Measurements from ENCODE around the gene PRPF6. TPM values are rescaled to one million over a fixed set of nuclear protein-coding genes. Genes with fewer than 3 reads are reported as not detected.

The PRPF6 gene
- total RNA-seq, 1 experiment from 2014 or later: 181 TPM

- no peaks in the 10 kb centered on the region for H3K9me3 Mint-ChIP-seq (ENCODE audit: unreplicated experiment)
- peak in 1 of 2 experiments; percentile 48 for DNase-seq
- intact Hi-C loops (cut with micrococcal nuclease; ENCODE audit: unreplicated experiment): no loop called here
- TF ChIP-seq, protein P1, sequence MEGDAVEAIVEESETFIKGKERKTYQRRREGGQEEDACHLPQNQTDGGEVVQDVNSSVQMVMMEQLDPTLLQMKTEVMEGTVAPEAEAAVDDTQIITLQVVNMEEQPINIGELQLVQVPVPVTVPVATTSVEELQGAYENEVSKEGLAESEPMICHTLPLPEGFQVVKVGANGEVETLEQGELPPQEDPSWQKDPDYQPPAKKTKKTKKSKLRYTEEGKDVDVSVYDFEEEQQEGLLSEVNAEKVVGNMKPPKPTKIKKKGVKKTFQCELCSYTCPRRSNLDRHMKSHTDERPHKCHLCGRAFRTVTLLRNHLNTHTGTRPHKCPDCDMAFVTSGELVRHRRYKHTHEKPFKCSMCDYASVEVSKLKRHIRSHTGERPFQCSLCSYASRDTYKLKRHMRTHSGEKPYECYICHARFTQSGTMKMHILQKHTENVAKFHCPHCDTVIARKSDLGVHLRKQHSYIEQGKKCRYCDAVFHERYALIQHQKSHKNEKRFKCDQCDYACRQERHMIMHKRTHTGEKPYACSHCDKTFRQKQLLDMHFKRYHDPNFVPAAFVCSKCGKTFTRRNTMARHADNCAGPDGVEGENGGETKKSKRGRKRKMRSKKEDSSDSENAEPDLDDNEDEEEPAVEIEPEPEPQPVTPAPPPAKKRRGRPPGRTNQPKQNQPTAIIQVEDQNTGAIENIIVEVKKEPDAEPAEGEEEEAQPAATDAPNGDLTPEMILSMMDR (IDR thresholded peaks at IDR 0.05; ENCODE audit: insufficient read depth in 1 of 2, low read depth in 1 of 2, low read length in 1 of 2, severe bottlenecking in 1 of 2, unreplicated experiment in 1 of 2): no peak
- CTCF ChIA-PET: no interaction called here
- H3K36me3 Mint-ChIP-seq (ENCODE audit: insufficient read depth, unreplicated experiment): peaks cover 94% of the 10 kb centered on the region
- H3K27me3 Mint-ChIP-seq (ENCODE audit: insufficient read depth, unreplicated experiment): no peaks in the 10 kb centered on the region
- H3K4me1 ChIP-seq: no peaks in the 10 kb centered on the region
- H3K27me3 ChIP-seq (replicated peaks; ENCODE audit: control insufficient read depth, insufficient read depth, low read length): no peaks in the 10 kb centered on the region
- H3K4me1 Mint-ChIP-seq (ENCODE audit: low read depth, unreplicated experiment): peaks cover 7% of the 10 kb centered on the region
- no TSS peak for BruUV-seq (replicated peaks)
- POLR2A ChIA-PET: no interaction called here
- no peak overlapping the region for H3K4me3 Mint-ChIP-seq (ENCODE audit: unreplicated experiment)
- peaks cover 27% of the 10 kb centered on the region for H3K36me3 ChIP-seq (ENCODE audit: control insufficient read depth, insufficient read depth, low read length)
- H3K4me3 ChIP-seq (ENCODE audit: low read depth, low read length): no peak overlapping the region
- H3K27ac Mint-ChIP-seq (ENCODE audit: unreplicated experiment): peak overlapping the region; percentile 79
- 0 out of 2 replicates have a peak, but pooled peaks cover 4% of the 10 kb centered on the region for H3K9me3 ChIP-seq
Measured at GRCh38 chr20:63940472-63941266, 40.3 kb upstream of the PRPF6 start.

DNA sequence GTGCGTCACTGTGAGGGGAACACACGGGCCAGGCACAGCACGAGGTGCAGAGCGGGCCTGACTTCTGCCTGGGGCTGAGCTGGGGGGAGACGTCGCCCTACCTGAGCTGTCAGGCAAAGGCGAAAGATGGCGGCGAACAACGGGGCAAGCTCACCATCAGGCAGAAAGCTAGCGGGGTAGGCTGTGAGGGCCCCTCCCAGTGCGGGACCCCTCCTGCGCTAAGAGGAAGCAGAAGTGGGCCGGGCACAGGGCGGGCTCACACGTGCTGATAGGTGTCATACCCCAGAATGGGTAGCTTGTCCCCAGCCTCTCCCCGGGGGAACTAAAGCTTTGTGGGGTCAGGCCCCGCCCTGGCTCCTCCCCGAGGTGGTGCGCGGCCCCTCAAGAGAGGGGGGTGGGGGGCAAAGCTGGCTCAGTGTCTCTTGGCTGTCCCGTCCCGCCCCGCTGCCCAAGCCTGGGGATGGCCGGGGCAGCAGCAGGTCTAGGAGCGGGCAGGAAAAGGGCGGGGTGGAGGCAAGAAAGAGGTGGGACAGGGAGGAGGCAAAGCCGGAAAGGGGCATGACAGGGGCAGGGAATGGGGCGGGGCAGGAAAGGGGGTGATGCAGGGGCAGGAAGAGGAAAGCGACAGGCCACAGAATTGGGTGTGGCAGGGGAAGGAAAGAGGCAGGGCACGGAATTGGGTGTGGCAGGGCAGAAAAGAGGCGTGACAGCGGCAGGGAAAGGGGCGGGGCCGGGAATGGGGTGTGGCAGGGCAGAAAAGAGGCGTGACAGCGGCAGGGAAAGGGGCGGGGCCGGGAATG, 39.5 kb upstream of the PRPF6 start:
- no peak overlapping the region for H3K4me3 Mint-ChIP-seq (ENCODE audit: unreplicated experiment)
- Histone ChIP-seq H3K36me3 (ENCODE audit: control insufficient read depth, insufficient read depth, low read length) (peaks cover 27% of the 10 kb centered on the region), H3K4me3 (ENCODE audit: low read depth, low read length) (no peak overlapping the region), H3K4me1 (no peaks in the 10 kb centered on the region), H3K27me3 (replicated peaks; ENCODE audit: control insufficient read depth, insufficient read depth, low read length) (no peaks in the 10 kb centered on the region), H3K9me3 (0 out of 2 replicates have a peak, but pooled peaks cover 4% of the 10 kb centered on the region)
- no peaks in the 10 kb centered on the region for H3K27me3 Mint-ChIP-seq (ENCODE audit: insufficient read depth, unreplicated experiment)
- H3K27ac Mint-ChIP-seq (ENCODE audit: unreplicated experiment): peak overlapping the region; percentile 79
- ChIA-PET POLR2A (no interaction called here), CTCF (no interaction called here)
- H3K4me1 Mint-ChIP-seq (ENCODE audit: low read depth, unreplicated experiment): peaks cover 7% of the 10 kb centered on the region
- no peaks in the 10 kb centered on the region for H3K9me3 Mint-ChIP-seq (ENCODE audit: unreplicated experiment)
- peaks cover 94% of the 10 kb centered on the region for H3K36me3 Mint-ChIP-seq (ENCODE audit: insufficient read depth, unreplicated experiment)
- DNase-seq: peak in 1 of 2 experiments; percentile 69
- TF ChIP-seq, protein P1 (IDR thresholded peaks at IDR 0.05; ENCODE audit: insufficient read depth in 1 of 2, low read depth in 1 of 2, low read length in 1 of 2, severe bottlenecking in 1 of 2, unreplicated experiment in 1 of 2): no peak
- BruUV-seq (replicated peaks): no TSS peak
- intact Hi-C loops (cut with micrococcal nuclease; ENCODE audit: unreplicated experiment): no loop called here

DNA sequence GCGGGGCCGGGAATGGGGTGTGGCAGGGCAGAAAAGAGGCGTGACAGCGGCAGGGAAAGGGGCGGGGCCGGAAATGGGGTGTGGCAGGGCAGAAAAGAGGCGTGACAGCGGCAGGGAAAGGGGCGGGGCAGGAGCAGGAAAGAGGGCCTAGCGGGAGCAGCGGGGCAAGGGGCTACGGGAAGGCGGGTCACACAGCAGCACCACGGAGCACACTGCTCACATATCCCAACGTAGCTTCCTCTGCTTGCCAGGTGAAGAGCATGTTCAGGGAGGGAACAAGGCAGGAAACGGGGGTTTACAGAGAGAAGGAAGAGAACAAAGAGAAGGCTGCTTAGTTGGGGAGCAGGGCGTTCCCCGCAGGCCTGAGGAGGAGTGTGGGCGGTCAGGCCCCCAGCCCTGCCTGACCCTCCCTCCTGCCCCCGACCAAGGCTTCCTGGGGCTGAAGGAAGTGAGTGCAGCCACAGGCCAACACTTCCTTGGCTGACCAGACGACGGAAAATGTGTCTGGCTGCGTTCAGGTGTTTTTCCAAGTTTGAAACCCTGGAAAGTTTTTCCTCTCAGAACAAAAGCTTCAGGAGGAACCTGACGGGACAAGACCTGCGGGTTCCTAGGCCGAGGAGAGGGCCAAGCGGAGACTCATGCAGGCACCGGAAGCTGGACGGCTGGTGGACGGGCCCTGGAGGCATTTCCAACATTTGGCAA, 38.5 kb upstream of the PRPF6 start:
- H3K4me1 ChIP-seq: no peaks in the 10 kb centered on the region
- Mint-ChIP-seq H3K27ac (ENCODE audit: unreplicated experiment) (peak overlapping the region; percentile 79), H3K4me3 (ENCODE audit: unreplicated experiment) (peak overlapping the region; percentile 45), H3K36me3 (ENCODE audit: insufficient read depth, unreplicated experiment) (peaks cover 94% of the 10 kb centered on the region), H3K9me3 (ENCODE audit: unreplicated experiment) (no peaks in the 10 kb centered on the region), H3K27me3 (ENCODE audit: insufficient read depth, unreplicated experiment) (no peaks in the 10 kb centered on the region), H3K4me1 (ENCODE audit: low read depth, unreplicated experiment) (peaks cover 15% of the 10 kb centered on the region)
- intact Hi-C loops (cut with micrococcal nuclease; ENCODE audit: unreplicated experiment): no loop called here
- TF ChIP-seq, protein P1 (IDR thresholded peaks at IDR 0.05; ENCODE audit: insufficient read depth in 1 of 2, low read depth in 1 of 2, low read length in 1 of 2, severe bottlenecking in 1 of 2, unreplicated experiment in 1 of 2): no peak
- ChIA-PET POLR2A (no interaction called here), CTCF (interaction anchor here (0.7 kb wide), 1 partner anchor 38 kb away, joined by 3 read pairs; no protein-coding TSS in a partner anchor)
- peaks cover 27% of the 10 kb centered on the region for H3K36me3 ChIP-seq (ENCODE audit: control insufficient read depth, insufficient read depth, low read length)
- DNase-seq: peak; percentile 65 to 79
- H3K27me3 ChIP-seq (replicated peaks; ENCODE audit: control insufficient read depth, insufficient read depth, low read length): no peaks in the 10 kb centered on the region
- 0 out of 2 replicates have a peak, but pooled peaks cover 4% of the 10 kb centered on the region for H3K9me3 ChIP-seq
- BruUV-seq (replicated peaks): no TSS peak
- no peak overlapping the region for H3K4me3 ChIP-seq (ENCODE audit: low read depth, low read length)

Data from Caco-2 (cell line).